H9 (cell line): ENCODE data around the gene ABCC2. TPM values are rescaled to one million over a fixed set of nuclear protein-coding genes. Genes with fewer than 3 reads are reported as not detected.

Source experiments
- DNase-seq: peaks from one replicate; pipeline ENCODE4 v3.0.0-alpha.2; 2017
- H2AFZ ChIP-seq: one replicate; pipeline ENCODE4 v1.6.1; 2013; ENCODE audit warnings: mild to moderate bottlenecking, low read length, control low read depth, moderate library complexity
- H2AK5ac ChIP-seq: 2 replicates; pipeline ENCODE4 v1.6.1; 2013; ENCODE audit warnings: low read length, control low read depth, mixed read lengths; ENCODE audit not compliant: insufficient read length
- H2BK120ac ChIP-seq: one replicate; pipeline ENCODE4 v1.6.1; 2013; ENCODE audit warnings: low read depth, mild to moderate bottlenecking, low read length, control low read depth, inconsistent platforms; ENCODE audit not compliant: poor library complexity, severe bottlenecking
- H2BK12ac ChIP-seq: 2 replicates; pipeline ENCODE4 v1.6.1; 2013; ENCODE audit warnings: low read length, control low read depth, mixed read lengths, low read depth; ENCODE audit not compliant: insufficient read length
- H2BK15ac ChIP-seq: 2 replicates; pipeline ENCODE4 v1.6.1; 2013; ENCODE audit warnings: low read depth, low read length, control low read depth
- H2BK20ac ChIP-seq: one replicate; pipeline ENCODE4 v1.6.1; 2013; ENCODE audit warnings: low read depth, mild to moderate bottlenecking, low read length, control low read depth, inconsistent platforms; ENCODE audit not compliant: poor library complexity, severe bottlenecking
- H2BK5ac ChIP-seq: 2 replicates; pipeline ENCODE4 v1.6.1; 2013; ENCODE audit warnings: low read length, control low read depth, mixed read lengths; ENCODE audit not compliant: insufficient read length
- H3K14ac ChIP-seq: 2 replicates; pipeline ENCODE4 v1.6.1; 2013; ENCODE audit warnings: low read length, control low read depth; ENCODE audit not compliant: insufficient read depth
- H3K18ac ChIP-seq: 2 replicates; pipeline ENCODE4 v1.6.1; 2013; ENCODE audit warnings: low read depth, mild to moderate bottlenecking, mixed read lengths, low read length, control low read depth; ENCODE audit not compliant: insufficient read length
- H3K23ac ChIP-seq: 2 replicates; pipeline ENCODE4 v1.6.1; 2013; ENCODE audit warnings: low read length, control low read depth, mixed read lengths, low read depth; ENCODE audit not compliant: insufficient read length
- H3K23me2 ChIP-seq: 2 replicates; pipeline ENCODE4 v1.6.1; 2013; ENCODE audit warnings: low read depth, mild to moderate bottlenecking, mixed read lengths, low read length, control low read depth; ENCODE audit not compliant: insufficient read length, poor library complexity, severe bottlenecking
- H3K27ac ChIP-seq: 2 replicates; pipeline ENCODE4 v1.5.1; 2013; ENCODE audit warnings: low read length, control low read depth, mixed read lengths, low read depth; ENCODE audit not compliant: insufficient read length
- H3K27me3 ChIP-seq: 2 replicates; pipeline ENCODE4 v1.6.1; 2013; ENCODE audit warnings: low read length, control low read depth, inconsistent platforms; ENCODE audit not compliant: insufficient read depth
- H3K4ac ChIP-seq: 2 replicates; pipeline ENCODE4 v1.6.1; 2013; ENCODE audit warnings: low read depth, mild to moderate bottlenecking, control low read depth, inconsistent platforms, low read length, moderate library complexity
- H3K4me1 ChIP-seq: 2 replicates; pipeline ENCODE4 v1.6.1; 2013; ENCODE audit warnings: low read length, control low read depth, inconsistent platforms; ENCODE audit not compliant: insufficient read depth
- H3K4me2 ChIP-seq: 2 replicates; pipeline ENCODE4 v1.6.1; 2013; ENCODE audit warnings: low read length, control low read depth, mixed read lengths; ENCODE audit not compliant: insufficient read length, insufficient read depth
- H3K56ac ChIP-seq: 2 replicates; pipeline ENCODE4 v1.6.1; 2013; ENCODE audit warnings: low read depth, mild to moderate bottlenecking, mixed read lengths, low read length, control low read depth; ENCODE audit not compliant: insufficient read length
- H3K79me1 ChIP-seq: 2 replicates; pipeline ENCODE4 v1.6.1; 2013; ENCODE audit warnings: low read depth, mild to moderate bottlenecking, moderate library complexity, low read length, control low read depth, inconsistent platforms; ENCODE audit not compliant: insufficient read depth, poor library complexity, severe bottlenecking
- H3K79me2 ChIP-seq: 2 replicates; pipeline ENCODE4 v1.6.1; 2013; ENCODE audit warnings: low read length, control low read depth, inconsistent platforms; ENCODE audit not compliant: insufficient read depth
- H3K9ac ChIP-seq: 2 replicates; pipeline ENCODE4 v1.6.1; 2013; ENCODE audit warnings: low read length, control low read depth, mixed read lengths; ENCODE audit not compliant: insufficient read length; ENCODE audit errors: extremely low read depth
- H3K9me3 ChIP-seq: one replicate; pipeline ENCODE4 v1.6.1; 2013; ENCODE audit warnings: low read depth, low read length, inconsistent platforms; ENCODE audit not compliant: control insufficient read depth
- H3T11ph ChIP-seq: one replicate; pipeline ENCODE4 v1.6.1; 2013; ENCODE audit warnings: mild to moderate bottlenecking, low read length, control low read depth, inconsistent platforms
- H4K20me1 ChIP-seq: one replicate; pipeline ENCODE4 v1.6.1; 2013; ENCODE audit not compliant: control insufficient read depth, insufficient read length, insufficient read depth
- H4K5ac ChIP-seq: 2 replicates; pipeline ENCODE4 v1.6.1; 2013; ENCODE audit warnings: low read depth, mild to moderate bottlenecking, mixed read lengths, low read length, control low read depth; ENCODE audit not compliant: insufficient read length
- H4K8ac ChIP-seq: replicated peaks from 2 replicates; pipeline ENCODE4 v1.6.1; 2013; ENCODE audit warnings: low read length, control low read depth, mixed read lengths, low read depth; ENCODE audit not compliant: insufficient read length
- H4K91ac ChIP-seq: 2 replicates; pipeline ENCODE4 v1.6.1; 2013; ENCODE audit warnings: low read depth, mild to moderate bottlenecking, moderate library complexity, mixed read lengths, low read length, control low read depth; ENCODE audit not compliant: insufficient read length
- H3K27ac Mint-ChIP-seq, 3 experiments: 2 replicates in 2 of 3; 3 replicates in 1 of 3; pipeline ENCODE4 v1.8.0; 2020 to 2021; ENCODE audit warnings: mixed read lengths in 3 of 3, mild to moderate bottlenecking in 1 of 3, moderate library complexity in 1 of 3
- H3K27me3 Mint-ChIP-seq: 2 replicates; pipeline ENCODE4 v1.8.0; 2021; ENCODE audit warnings: low read depth, mild to moderate bottlenecking, moderate library complexity, mixed read lengths
- H3K36me3 Mint-ChIP-seq, 3 experiments: 2 replicates in 2 of 3; 3 replicates in 1 of 3; pipeline ENCODE4 v1.8.0; 2020 to 2021; ENCODE audit warnings: low read depth in 3 of 3, mixed read lengths in 3 of 3; ENCODE audit not compliant: insufficient read depth in 1 of 3
- H3K4me1 Mint-ChIP-seq, 2 experiments: 2 replicates each; pipeline ENCODE4 v1.8.0; 2020; ENCODE audit warnings: mixed read lengths in 2 of 2
- H3K4me3 Mint-ChIP-seq, 2 experiments: 2 replicates in 1 of 2; 3 replicates in 1 of 2; pipeline ENCODE4 v1.8.0; 2020 to 2021; ENCODE audit warnings: mild to moderate bottlenecking in 2 of 2, mixed read lengths in 2 of 2, moderate library complexity in 1 of 2
- H3K9me3 Mint-ChIP-seq, 2 experiments: 2 replicates in 1 of 2; 3 replicates in 1 of 2; pipeline ENCODE4 v1.8.0; 2020; ENCODE audit warnings: mild to moderate bottlenecking in 2 of 2, mixed read lengths in 2 of 2, moderate library complexity in 1 of 2
- WGBS: extraction: QIAGEN DNeasy Blood & Tissue Kit; methylation state at CpG from one replicate; pipeline ENCODE4 v1.1.7; 2013; ENCODE audit warnings: missing lambda C conversion rate, low lambda C conversion rate, mixed read lengths; ENCODE audit not compliant: insufficient read length; ENCODE audit errors: extremely low coverage; 5-methylcytosine and 5-hydroxymethylcytosine counted together
- total RNA-seq: library from RNA; stranded (reverse); gene quantifications from 2 replicates; pipeline ENCODE4 v1.2.1, GENCODE V29; 2021
- TF ChIP-seq, protein P1 (sequence below): fragments of 200-600 bp; sonication (generic); conservative IDR thresholded peaks from 3 replicates; pipeline ENCODE4 v1.8.0; 2021; ENCODE audit warnings: antibody characterized with exemption, mild to moderate bottlenecking

ABCC2 gene
- total RNA-seq, 1 experiment from 2014 or later: 0.68 TPM

DNA sequence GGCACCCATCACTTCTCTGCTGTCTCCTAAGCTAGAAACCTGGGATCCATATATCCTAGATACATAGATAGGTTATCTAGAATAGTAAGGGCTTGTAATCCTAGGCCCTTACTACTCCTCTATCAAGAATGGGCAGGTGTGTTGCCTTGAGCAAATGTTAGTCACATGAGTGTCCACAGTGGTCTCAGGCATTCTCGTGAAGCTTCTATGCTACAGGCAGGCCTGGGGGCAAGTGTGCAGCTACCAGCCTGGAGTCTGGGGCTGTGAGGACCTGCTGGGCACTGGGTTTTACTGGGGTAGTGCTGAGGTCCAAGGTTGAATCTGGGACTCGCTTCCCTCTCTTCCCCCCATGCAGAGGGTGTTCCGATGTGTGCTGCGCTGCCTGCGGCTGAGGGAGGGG is 91.4 kb downstream of the ABCC2 start:
- Histone ChIP-seq H3K4ac (no peak overlapping the region), H3K14ac (no peak overlapping the region), H3K27ac (no peak overlapping the region), H3K4me1 (no peaks in the 10 kb centered on the region), H3K79me2 (no peaks in the 10 kb centered on the region), H3K9me3 (no peaks in the 10 kb centered on the region), H2BK15ac (no peak overlapping the region), H3K18ac (no peak overlapping the region), H2AK5ac (no peak overlapping the region), H3K4me2 (no peak overlapping the region), H3T11ph (no peak overlapping the region), H3K23ac (no peak overlapping the region), H2AFZ (no peak overlapping the region), H2BK120ac (no peak overlapping the region), H4K20me1 (no peaks in the 10 kb centered on the region), H2BK12ac (no peak overlapping the region), H3K56ac (no peak overlapping the region), H3K27me3 (no peaks in the 10 kb centered on the region), H3K9ac (no peak overlapping the region), H4K91ac (no peak overlapping the region), H3K79me1 (no peaks in the 10 kb centered on the region), H3K23me2 (no peaks in the 10 kb centered on the region), H2BK5ac (no peak overlapping the region), H4K8ac (no peak overlapping the region), H2BK20ac (no peak overlapping the region), H4K5ac (no peak overlapping the region)
- no peak for DNase-seq
- TF ChIP-seq, protein P1, sequence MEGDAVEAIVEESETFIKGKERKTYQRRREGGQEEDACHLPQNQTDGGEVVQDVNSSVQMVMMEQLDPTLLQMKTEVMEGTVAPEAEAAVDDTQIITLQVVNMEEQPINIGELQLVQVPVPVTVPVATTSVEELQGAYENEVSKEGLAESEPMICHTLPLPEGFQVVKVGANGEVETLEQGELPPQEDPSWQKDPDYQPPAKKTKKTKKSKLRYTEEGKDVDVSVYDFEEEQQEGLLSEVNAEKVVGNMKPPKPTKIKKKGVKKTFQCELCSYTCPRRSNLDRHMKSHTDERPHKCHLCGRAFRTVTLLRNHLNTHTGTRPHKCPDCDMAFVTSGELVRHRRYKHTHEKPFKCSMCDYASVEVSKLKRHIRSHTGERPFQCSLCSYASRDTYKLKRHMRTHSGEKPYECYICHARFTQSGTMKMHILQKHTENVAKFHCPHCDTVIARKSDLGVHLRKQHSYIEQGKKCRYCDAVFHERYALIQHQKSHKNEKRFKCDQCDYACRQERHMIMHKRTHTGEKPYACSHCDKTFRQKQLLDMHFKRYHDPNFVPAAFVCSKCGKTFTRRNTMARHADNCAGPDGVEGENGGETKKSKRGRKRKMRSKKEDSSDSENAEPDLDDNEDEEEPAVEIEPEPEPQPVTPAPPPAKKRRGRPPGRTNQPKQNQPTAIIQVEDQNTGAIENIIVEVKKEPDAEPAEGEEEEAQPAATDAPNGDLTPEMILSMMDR: no peak
- no peak overlapping the region; a peak in 1 of 7 replicates for H3K27ac Mint-ChIP-seq
- no peaks in the 10 kb centered on the region for H3K4me1 Mint-ChIP-seq
- no peaks in the 10 kb centered on the region for H3K9me3 Mint-ChIP-seq
- peaks cover 8% of the 10 kb centered on the region for H3K27me3 Mint-ChIP-seq
- H3K4me3 Mint-ChIP-seq: no peak overlapping the region
- H3K36me3 Mint-ChIP-seq: peaks cover 29 to 39% (median 36%) of the 10 kb centered on the region in 3 experiments
- WGBS: no CpG with 5 or more reads among the region's 5 CpGs
